H9 (cell line): ENCODE measurements around the gene DNAJC9. TPM values are rescaled to one million over a fixed set of nuclear protein-coding genes. Genes with fewer than 3 reads are reported as not detected.

Source experiments
- DNase-seq: peaks from one replicate; pipeline ENCODE4 v3.0.0-alpha.2; 2017
- H2AFZ ChIP-seq: one replicate; pipeline ENCODE4 v1.6.1; 2013; ENCODE audit warnings: mild to moderate bottlenecking, low read length, control low read depth, moderate library complexity
- H2AK5ac ChIP-seq: 2 replicates; pipeline ENCODE4 v1.6.1; 2013; ENCODE audit warnings: low read length, control low read depth, mixed read lengths; ENCODE audit not compliant: insufficient read length
- H2BK120ac ChIP-seq: one replicate; pipeline ENCODE4 v1.6.1; 2013; ENCODE audit warnings: low read depth, mild to moderate bottlenecking, low read length, control low read depth, inconsistent platforms; ENCODE audit not compliant: poor library complexity, severe bottlenecking
- H2BK12ac ChIP-seq: 2 replicates; pipeline ENCODE4 v1.6.1; 2013; ENCODE audit warnings: low read length, control low read depth, mixed read lengths, low read depth; ENCODE audit not compliant: insufficient read length
- H2BK15ac ChIP-seq: 2 replicates; pipeline ENCODE4 v1.6.1; 2013; ENCODE audit warnings: low read depth, low read length, control low read depth
- H2BK20ac ChIP-seq: one replicate; pipeline ENCODE4 v1.6.1; 2013; ENCODE audit warnings: low read depth, mild to moderate bottlenecking, low read length, control low read depth, inconsistent platforms; ENCODE audit not compliant: poor library complexity, severe bottlenecking
- H2BK5ac ChIP-seq: 2 replicates; pipeline ENCODE4 v1.6.1; 2013; ENCODE audit warnings: low read length, control low read depth, mixed read lengths; ENCODE audit not compliant: insufficient read length
- H3K14ac ChIP-seq: 2 replicates; pipeline ENCODE4 v1.6.1; 2013; ENCODE audit warnings: low read length, control low read depth; ENCODE audit not compliant: insufficient read depth
- H3K18ac ChIP-seq: 2 replicates; pipeline ENCODE4 v1.6.1; 2013; ENCODE audit warnings: low read depth, mild to moderate bottlenecking, mixed read lengths, low read length, control low read depth; ENCODE audit not compliant: insufficient read length
- H3K23ac ChIP-seq: 2 replicates; pipeline ENCODE4 v1.6.1; 2013; ENCODE audit warnings: low read length, control low read depth, mixed read lengths, low read depth; ENCODE audit not compliant: insufficient read length
- H3K23me2 ChIP-seq: 2 replicates; pipeline ENCODE4 v1.6.1; 2013; ENCODE audit warnings: low read depth, mild to moderate bottlenecking, mixed read lengths, low read length, control low read depth; ENCODE audit not compliant: insufficient read length, poor library complexity, severe bottlenecking
- H3K27ac ChIP-seq: 2 replicates; pipeline ENCODE4 v1.5.1; 2013; ENCODE audit warnings: low read length, control low read depth, mixed read lengths, low read depth; ENCODE audit not compliant: insufficient read length
- H3K27me3 ChIP-seq: 2 replicates; pipeline ENCODE4 v1.6.1; 2013; ENCODE audit warnings: low read length, control low read depth, inconsistent platforms; ENCODE audit not compliant: insufficient read depth
- H3K4ac ChIP-seq: 2 replicates; pipeline ENCODE4 v1.6.1; 2013; ENCODE audit warnings: low read depth, mild to moderate bottlenecking, control low read depth, inconsistent platforms, low read length, moderate library complexity
- H3K4me1 ChIP-seq: 2 replicates; pipeline ENCODE4 v1.6.1; 2013; ENCODE audit warnings: low read length, control low read depth, inconsistent platforms; ENCODE audit not compliant: insufficient read depth
- H3K4me2 ChIP-seq: 2 replicates; pipeline ENCODE4 v1.6.1; 2013; ENCODE audit warnings: low read length, control low read depth, mixed read lengths; ENCODE audit not compliant: insufficient read length, insufficient read depth
- H3K56ac ChIP-seq: 2 replicates; pipeline ENCODE4 v1.6.1; 2013; ENCODE audit warnings: low read depth, mild to moderate bottlenecking, mixed read lengths, low read length, control low read depth; ENCODE audit not compliant: insufficient read length
- H3K79me1 ChIP-seq: 2 replicates; pipeline ENCODE4 v1.6.1; 2013; ENCODE audit warnings: low read depth, mild to moderate bottlenecking, moderate library complexity, low read length, control low read depth, inconsistent platforms; ENCODE audit not compliant: insufficient read depth, poor library complexity, severe bottlenecking
- H3K79me2 ChIP-seq: 2 replicates; pipeline ENCODE4 v1.6.1; 2013; ENCODE audit warnings: low read length, control low read depth, inconsistent platforms; ENCODE audit not compliant: insufficient read depth
- H3K9ac ChIP-seq: 2 replicates; pipeline ENCODE4 v1.6.1; 2013; ENCODE audit warnings: low read length, control low read depth, mixed read lengths; ENCODE audit not compliant: insufficient read length; ENCODE audit errors: extremely low read depth
- H3K9me3 ChIP-seq: one replicate; pipeline ENCODE4 v1.6.1; 2013; ENCODE audit warnings: low read depth, low read length, inconsistent platforms; ENCODE audit not compliant: control insufficient read depth
- H3T11ph ChIP-seq: one replicate; pipeline ENCODE4 v1.6.1; 2013; ENCODE audit warnings: mild to moderate bottlenecking, low read length, control low read depth, inconsistent platforms
- H4K20me1 ChIP-seq: one replicate; pipeline ENCODE4 v1.6.1; 2013; ENCODE audit not compliant: control insufficient read depth, insufficient read length, insufficient read depth
- H4K5ac ChIP-seq: 2 replicates; pipeline ENCODE4 v1.6.1; 2013; ENCODE audit warnings: low read depth, mild to moderate bottlenecking, mixed read lengths, low read length, control low read depth; ENCODE audit not compliant: insufficient read length
- H4K8ac ChIP-seq: replicated peaks from 2 replicates; pipeline ENCODE4 v1.6.1; 2013; ENCODE audit warnings: low read length, control low read depth, mixed read lengths, low read depth; ENCODE audit not compliant: insufficient read length
- H4K91ac ChIP-seq: 2 replicates; pipeline ENCODE4 v1.6.1; 2013; ENCODE audit warnings: low read depth, mild to moderate bottlenecking, moderate library complexity, mixed read lengths, low read length, control low read depth; ENCODE audit not compliant: insufficient read length
- H3K27ac Mint-ChIP-seq, 3 experiments: 2 replicates in 2 of 3; 3 replicates in 1 of 3; pipeline ENCODE4 v1.8.0; 2020 to 2021; ENCODE audit warnings: mixed read lengths in 3 of 3, mild to moderate bottlenecking in 1 of 3, moderate library complexity in 1 of 3
- H3K27me3 Mint-ChIP-seq: 2 replicates; pipeline ENCODE4 v1.8.0; 2021; ENCODE audit warnings: low read depth, mild to moderate bottlenecking, moderate library complexity, mixed read lengths
- H3K36me3 Mint-ChIP-seq, 3 experiments: 2 replicates in 2 of 3; 3 replicates in 1 of 3; pipeline ENCODE4 v1.8.0; 2020 to 2021; ENCODE audit warnings: low read depth in 3 of 3, mixed read lengths in 3 of 3; ENCODE audit not compliant: insufficient read depth in 1 of 3
- H3K4me1 Mint-ChIP-seq, 2 experiments: 2 replicates each; pipeline ENCODE4 v1.8.0; 2020; ENCODE audit warnings: mixed read lengths in 2 of 2
- H3K4me3 Mint-ChIP-seq, 2 experiments: 2 replicates in 1 of 2; 3 replicates in 1 of 2; pipeline ENCODE4 v1.8.0; 2020 to 2021; ENCODE audit warnings: mild to moderate bottlenecking in 2 of 2, mixed read lengths in 2 of 2, moderate library complexity in 1 of 2
- H3K9me3 Mint-ChIP-seq, 2 experiments: 2 replicates in 1 of 2; 3 replicates in 1 of 2; pipeline ENCODE4 v1.8.0; 2020; ENCODE audit warnings: mild to moderate bottlenecking in 2 of 2, mixed read lengths in 2 of 2, moderate library complexity in 1 of 2
- CTCF ChIP-seq: fragments of 200-600 bp; sonication (generic); conservative IDR thresholded peaks from 3 replicates; pipeline ENCODE4 v1.8.0; 2021; ENCODE audit warnings: antibody characterized with exemption, mild to moderate bottlenecking
- WGBS: extraction: QIAGEN DNeasy Blood & Tissue Kit; methylation state at CpG from one replicate; pipeline ENCODE4 v1.1.7; 2013; ENCODE audit warnings: missing lambda C conversion rate, low lambda C conversion rate, mixed read lengths; ENCODE audit not compliant: insufficient read length; ENCODE audit errors: extremely low coverage; 5-methylcytosine and 5-hydroxymethylcytosine counted together
- total RNA-seq: library from RNA; stranded (reverse); gene quantifications from 2 replicates; pipeline ENCODE4 v1.2.1, GENCODE V29; 2021

The DNAJC9 gene
- total RNA-seq, 1 experiment from 2014 or later, result 45.7 TPM

GRCh38 chr10:73238990-73239566 is 8.0 kb downstream of the DNAJC9 start:
- no peaks in the 10 kb centered on the region for H3K79me2 ChIP-seq
- H3K9me3 Mint-ChIP-seq, result no peaks in the 10 kb centered on the region
- no peak overlapping the region for H2BK12ac ChIP-seq
- H3K79me1 ChIP-seq, result peaks cover 4% of the 10 kb centered on the region
- H2BK120ac ChIP-seq, result no peak overlapping the region
- no peak overlapping the region for H2AFZ ChIP-seq
- no peaks in the 10 kb centered on the region for H3K27me3 ChIP-seq
- H2AK5ac ChIP-seq, result no peak overlapping the region
- H3K4me2 ChIP-seq, result no peak overlapping the region
- H2BK15ac ChIP-seq, result no peak overlapping the region
- H3T11ph ChIP-seq, result no peak overlapping the region
- no peak overlapping the region for H3K56ac ChIP-seq
- H3K23me2 ChIP-seq, result no peaks in the 10 kb centered on the region
- H4K5ac ChIP-seq, result no peak overlapping the region
- H3K4ac ChIP-seq, result no peak overlapping the region
- DNase-seq, result no peak
- no peak overlapping the region for H2BK20ac ChIP-seq
- no peak overlapping the region for H4K91ac ChIP-seq
- H4K20me1 ChIP-seq, result no peaks in the 10 kb centered on the region
- no CpG with 5 or more reads among the region's 5 CpGs for WGBS
- H3K4me1 ChIP-seq, result no peaks in the 10 kb centered on the region
- H3K36me3 Mint-ChIP-seq, result peaks cover 27 to 60% (median 55%) of the 10 kb centered on the region in 3 experiments; a peak in 6 of 7 replicates
- no peak overlapping the region for H3K14ac ChIP-seq
- H3K27ac ChIP-seq, result no peak overlapping the region
- no peak overlapping the region for H3K23ac ChIP-seq
- no peak overlapping the region for H2BK5ac ChIP-seq
- no peak overlapping the region for H3K9ac ChIP-seq
- H3K27ac Mint-ChIP-seq, result no peak overlapping the region
- no peak overlapping the region for H3K18ac ChIP-seq
- H4K8ac ChIP-seq, result no peak overlapping the region
- no peak for TF ChIP-seq CTCF
- H3K4me3 Mint-ChIP-seq, result no peak overlapping the region
- no peaks in the 10 kb centered on the region for H3K9me3 ChIP-seq
- no peaks in the 10 kb centered on the region for H3K27me3 Mint-ChIP-seq
- H3K4me1 Mint-ChIP-seq, result no peaks in the 10 kb centered on the region
